ENCODE measurements around the gene APRT. TPM values are rescaled to one million over a fixed set of nuclear protein-coding genes. Genes with fewer than 3 reads are reported as not detected.
A peak's percentile ranks its signal among the peaks of the same experiment; 100 is the strongest.

APRT gene
- total RNA-seq, 6 donors from 2014 or later = 76.5 to 147 (median 124) TPM

GRCh38 chr16:88762258-88762870 is 49.4 kb downstream of the APRT start:
- H3K27ac ChIP-seq = peak overlapping the region; percentile 57 to 79 (median 64)
- H3K4me3 ChIP-seq = no peak overlapping the region
- no peaks in the 10 kb centered on the region for H3K9me3 ChIP-seq
- ATAC-seq (ENCODE audit: low FRiP score in 2 of 2) (no peak), DNase-seq (peak in 1 of 2 donors; percentile 55)
- 67 to 70% methylated on average over 11 to 13 of the region's 16 CpGs for WGBS, 2 donors
- H3K4me1 ChIP-seq = peaks cover 77 to 96% (median 84%) of the 10 kb centered on the region in 4 donors
- no peak for TF ChIP-seq EP300 (IDR thresholded peaks at IDR 0.05)
- no peak for TF ChIP-seq POLR2A (IDR thresholded peaks at IDR 0.05)
- TF ChIP-seq, protein P1, sequence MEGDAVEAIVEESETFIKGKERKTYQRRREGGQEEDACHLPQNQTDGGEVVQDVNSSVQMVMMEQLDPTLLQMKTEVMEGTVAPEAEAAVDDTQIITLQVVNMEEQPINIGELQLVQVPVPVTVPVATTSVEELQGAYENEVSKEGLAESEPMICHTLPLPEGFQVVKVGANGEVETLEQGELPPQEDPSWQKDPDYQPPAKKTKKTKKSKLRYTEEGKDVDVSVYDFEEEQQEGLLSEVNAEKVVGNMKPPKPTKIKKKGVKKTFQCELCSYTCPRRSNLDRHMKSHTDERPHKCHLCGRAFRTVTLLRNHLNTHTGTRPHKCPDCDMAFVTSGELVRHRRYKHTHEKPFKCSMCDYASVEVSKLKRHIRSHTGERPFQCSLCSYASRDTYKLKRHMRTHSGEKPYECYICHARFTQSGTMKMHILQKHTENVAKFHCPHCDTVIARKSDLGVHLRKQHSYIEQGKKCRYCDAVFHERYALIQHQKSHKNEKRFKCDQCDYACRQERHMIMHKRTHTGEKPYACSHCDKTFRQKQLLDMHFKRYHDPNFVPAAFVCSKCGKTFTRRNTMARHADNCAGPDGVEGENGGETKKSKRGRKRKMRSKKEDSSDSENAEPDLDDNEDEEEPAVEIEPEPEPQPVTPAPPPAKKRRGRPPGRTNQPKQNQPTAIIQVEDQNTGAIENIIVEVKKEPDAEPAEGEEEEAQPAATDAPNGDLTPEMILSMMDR (IDR thresholded peaks at IDR 0.05) = no peak
- TF ChIP-seq POLR2AphosphoS5 (IDR thresholded peaks at IDR 0.05) = no peak
- no peaks in the 10 kb centered on the region for H3K27me3 ChIP-seq
- H3K36me3 ChIP-seq = peaks cover 0 to 23% (median 0%) of the 10 kb centered on the region in 4 donors

DNA sequence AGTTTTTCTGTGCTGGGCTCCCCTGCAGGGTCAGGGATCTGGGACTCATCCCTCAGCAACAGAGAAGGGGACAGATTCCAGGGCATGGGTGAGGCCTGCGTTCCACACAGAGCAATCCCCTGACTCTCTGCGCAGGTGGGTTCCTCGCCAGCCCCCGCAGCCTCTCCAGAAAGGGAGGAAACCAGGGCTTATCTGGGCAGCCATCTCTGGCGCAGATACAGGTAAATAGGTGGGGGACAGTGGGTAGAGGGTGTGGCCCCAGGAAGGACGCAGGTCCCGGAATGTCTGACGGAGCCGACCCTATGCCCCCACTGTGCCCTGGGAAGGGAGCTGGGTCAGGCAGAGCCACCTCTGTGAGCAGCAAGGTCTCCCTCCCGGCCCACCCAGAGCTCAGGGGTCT is 49.9 kb downstream of the APRT start:
- TF ChIP-seq, protein P1 (IDR thresholded peaks at IDR 0.05) = no peak
- no peak for TF ChIP-seq EP300 (IDR thresholded peaks at IDR 0.05)
- TF ChIP-seq POLR2A (IDR thresholded peaks at IDR 0.05) = no peak
- TF ChIP-seq POLR2AphosphoS5 (IDR thresholded peaks at IDR 0.05) = no peak
- Histone ChIP-seq H3K9me3 (no peaks in the 10 kb centered on the region), H3K27ac (peak overlapping the region; percentile 57 to 79 (median 64)), H3K27me3 (no peaks in the 10 kb centered on the region), H3K4me1 (peaks cover 72 to 91% (median 78%) of the 10 kb centered on the region in 4 donors), H3K4me3 (no peak overlapping the region), H3K36me3 (peaks cover 0 to 23% (median 0%) of the 10 kb centered on the region in 4 donors)
- 64 to 100% methylated on average over 1 to 9 of the region's 10 CpGs for WGBS, 2 donors
- no peak for ATAC-seq (ENCODE audit: low FRiP score in 2 of 2)
- DNase-seq = no peak

- no peaks in the 10 kb centered on the region for H3K27me3 ChIP-seq
- no peak overlapping the region for H3K4me3 ChIP-seq
- TF ChIP-seq, protein P1 (IDR thresholded peaks at IDR 0.05) = no peak
- TF ChIP-seq POLR2A (IDR thresholded peaks at IDR 0.05) (no peak), POLR2AphosphoS5 (IDR thresholded peaks at IDR 0.05) (no peak), EP300 (IDR thresholded peaks at IDR 0.05) (no peak)
- H3K27ac ChIP-seq = peak overlapping the region in 2 of 4 donors; percentile 13 to 65
- H3K9me3 ChIP-seq = no peaks in the 10 kb centered on the region
- 89 to 93% methylated on average over 3 to 9 of the region's 11 CpGs for WGBS, 2 donors
- peaks cover 72 to 88% (median 74%) of the 10 kb centered on the region in 4 donors for H3K4me1 ChIP-seq
- ATAC-seq (ENCODE audit: low FRiP score in 2 of 2) (no peak), DNase-seq (no peak)
- H3K36me3 ChIP-seq = peaks cover 0 to 23% (median 0%) of the 10 kb centered on the region in 4 donors
Measured at GRCh38 chr16:88761143-88761534, 50.6 kb downstream of the APRT start.

- Histone ChIP-seq H3K9me3 (no peaks in the 10 kb centered on the region), H3K27ac (peak overlapping the region; percentile 13 to 77 (median 50)), H3K36me3 (peaks cover 0 to 20% (median 0%) of the 10 kb centered on the region in 4 donors), H3K27me3 (no peaks in the 10 kb centered on the region), H3K4me1 (peaks cover 69 to 90% (median 72%) of the 10 kb centered on the region in 4 donors), H3K4me3 (no peak overlapping the region)
- TF ChIP-seq EP300 (IDR thresholded peaks at IDR 0.05) = no peak
- TF ChIP-seq, protein P1 (IDR thresholded peaks at IDR 0.05) = no peak
- TF ChIP-seq POLR2A (IDR thresholded peaks at IDR 0.05) = no peak
- TF ChIP-seq POLR2AphosphoS5 (IDR thresholded peaks at IDR 0.05) = no peak
- DNase-seq = no peak
- ATAC-seq (ENCODE audit: low FRiP score in 2 of 2) = no peak
- WGBS, 2 donors = 71 to 85% methylated on average over 1 to 24 of the region's 24 CpGs
Measured at GRCh38 chr16:88760424-88761142, 51.1 kb downstream of the APRT start.
